ENCODE results near the gene TECTA. TPM values are rescaled to one million over a fixed set of nuclear protein-coding genes. Genes with fewer than 3 reads are reported as not detected.

Gene TECTA
- total RNA-seq, 1 experiment from 2014 or later = 0.41 TPM

DNA sequence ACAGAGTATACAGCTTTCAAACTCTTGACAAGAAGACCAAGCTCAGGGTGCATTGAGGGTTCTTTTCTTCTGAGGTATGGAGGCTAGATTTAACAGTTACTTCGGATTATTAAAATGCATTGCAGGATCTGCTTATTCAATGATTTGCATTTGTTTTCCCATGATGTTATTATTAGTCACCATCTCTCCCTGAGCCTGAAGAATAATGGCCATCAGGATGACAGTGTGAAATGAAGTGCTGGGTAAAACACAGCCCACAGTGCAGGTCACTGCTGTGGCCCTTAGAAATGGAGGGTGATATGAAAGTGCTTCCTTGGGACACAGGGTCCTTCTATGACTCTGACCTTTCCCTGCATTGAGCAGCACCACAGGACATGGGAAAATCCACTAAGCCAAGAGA is 40.0 kb downstream of the TECTA start:
- intact Hi-C loops (cut with micrococcal nuclease; ENCODE audit: unreplicated experiment) = no loop called here
- no peaks in the 10 kb centered on the region for H3K9me3 Mint-ChIP-seq (ENCODE audit: unreplicated experiment)
- no peaks in the 10 kb centered on the region for H3K4me1 ChIP-seq
- H3K27me3 ChIP-seq (replicated peaks; ENCODE audit: control insufficient read depth, insufficient read depth, low read length) = no peaks in the 10 kb centered on the region
- H3K27ac Mint-ChIP-seq (ENCODE audit: unreplicated experiment) = no peak overlapping the region
- peaks cover 29% of the 10 kb centered on the region for H3K27me3 Mint-ChIP-seq (ENCODE audit: insufficient read depth, unreplicated experiment)
- TF ChIP-seq, protein P1, sequence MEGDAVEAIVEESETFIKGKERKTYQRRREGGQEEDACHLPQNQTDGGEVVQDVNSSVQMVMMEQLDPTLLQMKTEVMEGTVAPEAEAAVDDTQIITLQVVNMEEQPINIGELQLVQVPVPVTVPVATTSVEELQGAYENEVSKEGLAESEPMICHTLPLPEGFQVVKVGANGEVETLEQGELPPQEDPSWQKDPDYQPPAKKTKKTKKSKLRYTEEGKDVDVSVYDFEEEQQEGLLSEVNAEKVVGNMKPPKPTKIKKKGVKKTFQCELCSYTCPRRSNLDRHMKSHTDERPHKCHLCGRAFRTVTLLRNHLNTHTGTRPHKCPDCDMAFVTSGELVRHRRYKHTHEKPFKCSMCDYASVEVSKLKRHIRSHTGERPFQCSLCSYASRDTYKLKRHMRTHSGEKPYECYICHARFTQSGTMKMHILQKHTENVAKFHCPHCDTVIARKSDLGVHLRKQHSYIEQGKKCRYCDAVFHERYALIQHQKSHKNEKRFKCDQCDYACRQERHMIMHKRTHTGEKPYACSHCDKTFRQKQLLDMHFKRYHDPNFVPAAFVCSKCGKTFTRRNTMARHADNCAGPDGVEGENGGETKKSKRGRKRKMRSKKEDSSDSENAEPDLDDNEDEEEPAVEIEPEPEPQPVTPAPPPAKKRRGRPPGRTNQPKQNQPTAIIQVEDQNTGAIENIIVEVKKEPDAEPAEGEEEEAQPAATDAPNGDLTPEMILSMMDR (IDR thresholded peaks at IDR 0.05; ENCODE audit: insufficient read depth in 1 of 2, low read depth in 1 of 2, low read length in 1 of 2, severe bottlenecking in 1 of 2, unreplicated experiment in 1 of 2) = no peak
- H3K4me3 ChIP-seq (ENCODE audit: low read depth, low read length) = no peak overlapping the region
- no peaks in the 10 kb centered on the region for H3K9me3 ChIP-seq
- H3K4me3 Mint-ChIP-seq (ENCODE audit: unreplicated experiment) = no peak overlapping the region
- POLR2A ChIA-PET = no interaction called here
- no peak for DNase-seq
- no TSS peak for BruUV-seq (replicated peaks)
- H3K36me3 Mint-ChIP-seq (ENCODE audit: insufficient read depth, unreplicated experiment) = no peaks in the 10 kb centered on the region
- CTCF ChIA-PET = no interaction called here
- H3K4me1 Mint-ChIP-seq (ENCODE audit: low read depth, unreplicated experiment) = no peaks in the 10 kb centered on the region
- no peaks in the 10 kb centered on the region for H3K36me3 ChIP-seq (ENCODE audit: control insufficient read depth, insufficient read depth, low read length)

DNA sequence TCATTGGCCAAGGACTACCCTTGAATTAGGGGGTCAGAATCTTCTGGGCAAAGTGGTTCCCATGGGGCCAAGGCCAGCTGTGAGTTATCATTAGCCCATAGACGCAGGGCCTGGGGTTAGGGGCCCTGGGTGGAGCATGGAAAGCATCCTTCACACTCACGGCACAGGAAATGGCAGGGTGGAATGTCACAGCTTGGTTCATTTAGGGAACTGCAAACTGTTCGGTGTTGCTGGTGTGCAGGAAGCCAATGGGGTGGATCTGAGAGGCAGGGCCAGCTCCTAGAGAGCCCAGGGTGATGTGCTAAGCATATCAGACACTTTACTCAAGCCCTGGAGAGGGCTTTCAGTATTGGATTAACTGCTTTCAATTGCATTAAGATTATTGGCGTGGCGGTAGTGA is 42.9 kb downstream of the TECTA start:
- no peak for DNase-seq
- Mint-ChIP-seq H3K36me3 (ENCODE audit: insufficient read depth, unreplicated experiment) (no peaks in the 10 kb centered on the region), H3K27ac (ENCODE audit: unreplicated experiment) (no peak overlapping the region), H3K4me3 (ENCODE audit: unreplicated experiment) (no peak overlapping the region), H3K9me3 (ENCODE audit: unreplicated experiment) (no peaks in the 10 kb centered on the region), H3K4me1 (ENCODE audit: low read depth, unreplicated experiment) (no peaks in the 10 kb centered on the region), H3K27me3 (ENCODE audit: insufficient read depth, unreplicated experiment) (peaks cover 29% of the 10 kb centered on the region)
- POLR2A ChIA-PET = no interaction called here
- Histone ChIP-seq H3K27me3 (replicated peaks; ENCODE audit: control insufficient read depth, insufficient read depth, low read length) (no peaks in the 10 kb centered on the region), H3K4me1 (no peaks in the 10 kb centered on the region), H3K36me3 (ENCODE audit: control insufficient read depth, insufficient read depth, low read length) (no peaks in the 10 kb centered on the region), H3K4me3 (ENCODE audit: low read depth, low read length) (no peak overlapping the region), H3K9me3 (no peaks in the 10 kb centered on the region)
- intact Hi-C loops (cut with micrococcal nuclease; ENCODE audit: unreplicated experiment) = no loop called here
- CTCF ChIA-PET = no interaction called here
- TF ChIP-seq, protein P1 (IDR thresholded peaks at IDR 0.05; ENCODE audit: insufficient read depth in 1 of 2, low read depth in 1 of 2, low read length in 1 of 2, severe bottlenecking in 1 of 2, unreplicated experiment in 1 of 2) = no peak
- no TSS peak for BruUV-seq (replicated peaks)

DNA sequence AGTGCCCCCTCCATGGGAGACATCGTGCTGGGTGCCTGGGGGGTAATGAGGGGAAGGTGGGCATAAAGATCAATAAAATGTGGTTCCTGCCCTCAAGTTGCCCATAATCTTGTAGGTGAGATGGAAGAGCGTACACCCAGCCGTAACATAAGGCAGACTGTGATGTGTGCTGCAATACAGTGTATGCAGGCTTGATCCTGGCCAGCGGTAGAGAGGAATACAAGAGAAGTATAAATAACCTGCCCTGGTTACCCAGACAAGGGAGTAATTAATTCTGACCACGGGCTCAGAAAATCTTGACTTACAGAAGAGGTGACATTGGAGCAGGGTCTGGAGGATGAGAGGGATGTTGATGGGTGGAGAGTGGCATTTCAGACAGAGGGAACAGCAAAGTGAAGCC is 43.7 kb downstream of the TECTA start:
- intact Hi-C loops (cut with micrococcal nuclease; ENCODE audit: unreplicated experiment) = no loop called here
- Histone ChIP-seq H3K36me3 (ENCODE audit: control insufficient read depth, insufficient read depth, low read length) (no peaks in the 10 kb centered on the region), H3K9me3 (no peaks in the 10 kb centered on the region), H3K4me3 (ENCODE audit: low read depth, low read length) (no peak overlapping the region), H3K4me1 (no peaks in the 10 kb centered on the region), H3K27me3 (replicated peaks; ENCODE audit: control insufficient read depth, insufficient read depth, low read length) (no peaks in the 10 kb centered on the region)
- peaks cover 25% of the 10 kb centered on the region for H3K27me3 Mint-ChIP-seq (ENCODE audit: insufficient read depth, unreplicated experiment)
- POLR2A ChIA-PET = no interaction called here
- TF ChIP-seq, protein P1 (IDR thresholded peaks at IDR 0.05; ENCODE audit: insufficient read depth in 1 of 2, low read depth in 1 of 2, low read length in 1 of 2, severe bottlenecking in 1 of 2, unreplicated experiment in 1 of 2) = no peak
- CTCF ChIA-PET = no interaction called here
- no peak for DNase-seq
- BruUV-seq (replicated peaks) = no TSS peak
- H3K36me3 Mint-ChIP-seq (ENCODE audit: insufficient read depth, unreplicated experiment) = no peaks in the 10 kb centered on the region
- no peaks in the 10 kb centered on the region for H3K4me1 Mint-ChIP-seq (ENCODE audit: low read depth, unreplicated experiment)
- no peaks in the 10 kb centered on the region for H3K9me3 Mint-ChIP-seq (ENCODE audit: unreplicated experiment)
- no peak overlapping the region for H3K4me3 Mint-ChIP-seq (ENCODE audit: unreplicated experiment)
- no peak overlapping the region for H3K27ac Mint-ChIP-seq (ENCODE audit: unreplicated experiment)

Data from Caco-2 (cell line).